Measurements from ENCODE around the gene HLA-DQA2.

- TF ChIP-seq CTCF (IDR thresholded peaks at IDR 0.05) (no peak), POLR2A (IDR thresholded peaks at IDR 0.05) (no peak), POLR2AphosphoS5 (IDR thresholded peaks at IDR 0.05) (no peak), EP300 (IDR thresholded peaks at IDR 0.05; ENCODE audit: low read depth) (no peak)
Observed at GRCh38 chr6:32774426-32774825, 33.2 kb downstream of the HLA-DQA2 start.

Measured in transverse colon (tissue), 4 donors.